A549 (cell line): Measurements from ENCODE around the gene KLHL30.

Source experiments
- NFE2L2 ChIP-seq: fragments of 150-350 bp; conservative IDR thresholded peaks from 2 replicates; pipeline ENCODE4 v1.6.1; 2014; ENCODE audit warnings: low read length
- POLR2A ChIP-seq: IDR thresholded peaks from 2 replicates; pipeline ENCODE4 v1.6.1; 2012; ENCODE audit warnings: mild to moderate bottlenecking, low read length

DNA sequence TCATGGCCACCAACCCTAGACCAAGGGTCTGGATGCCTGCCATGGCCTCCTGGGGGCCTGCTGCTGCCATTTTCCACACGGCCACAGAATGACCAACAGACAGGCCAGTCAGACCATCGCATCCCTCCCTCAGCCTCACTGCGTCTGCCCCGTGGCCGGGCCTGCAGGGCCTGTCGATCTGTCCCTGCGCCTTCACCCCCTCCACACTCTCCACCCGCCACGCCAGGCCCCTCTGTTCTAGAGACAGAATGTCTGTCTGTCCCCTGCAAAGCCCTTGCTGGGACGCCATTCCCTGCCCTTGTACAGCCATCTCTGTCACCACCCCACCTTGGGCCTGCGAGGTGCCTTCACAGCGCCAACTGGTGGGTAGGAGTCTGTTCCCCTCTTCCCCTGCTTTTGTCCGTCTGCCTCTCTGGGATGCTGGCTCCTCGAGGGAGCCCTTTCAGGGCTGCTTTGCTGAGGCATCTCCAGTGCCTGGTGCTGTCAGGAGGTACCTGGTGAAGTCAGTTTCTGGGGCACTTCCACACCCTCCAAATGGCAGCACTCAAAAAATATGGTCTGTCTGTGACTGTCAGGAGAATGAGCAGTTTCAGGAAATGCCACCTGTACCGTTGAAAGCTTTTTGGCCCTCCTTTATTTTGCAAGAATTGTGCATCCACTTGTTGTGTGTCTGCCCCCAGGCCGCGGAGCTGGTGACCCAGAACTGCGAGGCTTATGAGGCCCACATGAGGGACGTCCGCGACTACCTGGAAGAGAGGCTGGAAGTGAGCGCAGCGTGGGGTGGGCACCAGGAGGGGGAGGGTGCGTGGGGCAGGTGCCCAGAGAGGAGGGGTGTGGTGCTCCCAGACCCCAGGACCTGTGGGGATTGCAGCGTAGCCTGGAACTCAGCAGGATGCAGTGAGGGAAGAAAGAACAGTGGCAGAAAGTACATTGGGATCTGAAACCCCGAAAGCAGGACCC lies 45.0 kb upstream of the KLHL30 start:
- TF ChIP-seq POLR2A: no peak
- TF ChIP-seq NFE2L2: no peak
